AG04450 (cell line): ENCODE results near the gene DSP. TPM values are rescaled to one million over a fixed set of nuclear protein-coding genes. Genes with fewer than 3 reads are reported as not detected.

Experiments used
- CTCF ChIA-PET: fragments of 300-600, 350-600 bp; formaldehyde crosslinking; extraction: SDS; loops from one replicate; lab custom pipeline; 2022; ENCODE audit warnings: antibody characterized with exemption, inconsistent platforms; lab: Charles Lee
- POLR2A ChIA-PET: fragments of 350-600 bp; formaldehyde crosslinking; extraction: SDS; loops from one replicate; lab custom pipeline; 2021; ENCODE audit warnings: antibody characterized with exemption, inconsistent platforms; lab: Yijun Ruan, JAX
- DNase-seq: peaks from one replicate; pipeline ENCODE4 v3.0.0-alpha.2; 2011; ENCODE audit warnings: low read depth, low spot score
- H3K27ac ChIP-seq: one replicate; pipeline ENCODE4 v1.5.1; 2012; ENCODE audit warnings: low read depth, low read length, control low read depth
- H3K27me3 ChIP-seq: one replicate; pipeline ENCODE4 v1.6.0; 2012; ENCODE audit warnings: low read length; ENCODE audit not compliant: control insufficient read depth, insufficient read depth
- H3K4me3 ChIP-seq: 2 replicates; pipeline ENCODE4 v1.5.1; 2011; ENCODE audit warnings: mild to moderate bottlenecking, low read depth, low read length, control low read depth
- H3K9me3 ChIP-seq: 2 replicates; pipeline ENCODE4 v1.5.1; 2012; ENCODE audit warnings: low read length; ENCODE audit not compliant: control insufficient read depth, insufficient read depth
- CTCF ChIP-seq: IDR thresholded peaks from 2 replicates; pipeline ENCODE4 v1.5.1; 2011; ENCODE audit warnings: low read depth, low read length, control low read depth, inconsistent platforms
- polyA plus RNA-seq: library from polyadenylated mRNA; depleted of rRNA; stranded (reverse); fragments of >200 nt; gene quantifications from 2 replicates; pipeline ENCODE4 v1.2.3, GENCODE V29; 2011; rRNA removed

DSP gene
- polyA plus RNA-seq, 1 experiment: 3.6 TPM

GRCh38 chr6:7633361-7633760 is 91.9 kb downstream of the DSP start:
- Histone ChIP-seq H3K27ac (no peak overlapping the region), H3K4me3 (no peak overlapping the region), H3K9me3 (no peaks in the 10 kb centered on the region), H3K27me3 (no peaks in the 10 kb centered on the region)
- no peak for DNase-seq
- no peak for TF ChIP-seq CTCF
- ChIA-PET POLR2A (interaction anchor here (0.6 to 0.7 kb wide), 2 partner anchors 154 to 381 kb away, joined by 3 read pairs; no protein-coding TSS in a partner anchor), CTCF (interaction anchor here (1.2 kb wide), 1 partner anchor 908 kb away, joined by 5 read pairs; no protein-coding TSS in a partner anchor)

- DNase-seq: no peak
- no peaks in the 10 kb centered on the region for H3K27me3 ChIP-seq
- no peak overlapping the region for H3K27ac ChIP-seq
- no peaks in the 10 kb centered on the region for H3K9me3 ChIP-seq
- H3K4me3 ChIP-seq: no peak overlapping the region
- POLR2A ChIA-PET: no interaction called here
- TF ChIP-seq CTCF: no peak
- CTCF ChIA-PET: no interaction called here
Measured at GRCh38 chr6:7636151-7636550, 94.7 kb downstream of the DSP start.

Other genes starting within 250 kb of the DSP start
- 257 and 375 TPM in 2 replicates for gene SSR1, start 228.5 kb upstream of the DSP start, polyA plus RNA-seq
- not detected in 2 replicates for gene CAGE1, start 151.9 kb upstream of the DSP start, polyA plus RNA-seq
- gene RIOK1, start 151.9 kb upstream of the DSP start, polyA plus RNA-seq: 12.4 and 12.7 TPM in 2 replicates
- gene SNRNP48, start 48.5 kb downstream of the DSP start, polyA plus RNA-seq: 7.3 and 10.6 TPM in 2 replicates
- 0.69 and 0.77 TPM in 2 replicates for gene BMP6, start 184.4 kb downstream of the DSP start, polyA plus RNA-seq